HG03469 (cell line): Measurements from ENCODE around the gene BBX.
A peak's percentile ranks its signal among the peaks of the same experiment; 100 is the strongest.
"Not testable (repeated sequence)": the region's sequence is repeated elsewhere in the genome, so short reads cannot be mapped to it uniquely, and the experiment has no call there.

Source experiments
- ATAC-seq: cut with Tn5 transposase; IDR thresholded peaks from one replicate; pipeline ENCODE4 v1.9.1; 2021; ENCODE audit warnings: mild to moderate bottlenecking, moderate library complexity, moderate number of reproducible peaks; ENCODE audit not compliant: unreplicated experiment

The BBX gene

GRCh38 chr3:107676469-107677309 is 153.9 kb downstream of the BBX start:
- no peak for ATAC-seq

- ATAC-seq = no peak
These were observed 157.2 kb downstream of the BBX start for GRCh38 chr3:107679921-107680320.

- no peak for ATAC-seq
These were observed 157.9 kb downstream of the BBX start for GRCh38 chr3:107680698-107681097.

- no peak for ATAC-seq
These were observed 158.6 kb downstream of the BBX start for GRCh38 chr3:107681396-107681795.

GRCh38 chr3:107682580-107682979 is 159.8 kb downstream of the BBX start:
- ATAC-seq = no peak

- no peak for ATAC-seq
These were observed 160.7 kb downstream of the BBX start for GRCh38 chr3:107683447-107683846.

GRCh38 chr3:107684431-107684925 is 161.7 kb downstream of the BBX start:
- ATAC-seq = no peak

GRCh38 chr3:107685383-107685782 is 162.6 kb downstream of the BBX start:
- ATAC-seq = no peak

GRCh38 chr3:107687056-107687581 is 164.4 kb downstream of the BBX start:
- no peak for ATAC-seq

GRCh38 chr3:107689355-107689754 is 166.6 kb downstream of the BBX start:
- no peak for ATAC-seq

GRCh38 chr3:107690522-107691138 is 167.9 kb downstream of the BBX start:
- peak; percentile 65 for ATAC-seq

- not testable (repeated sequence) for ATAC-seq
These were observed 169.2 kb downstream of the BBX start for GRCh38 chr3:107691984-107692383.

GRCh38 chr3:107697348-107697747 is 174.6 kb downstream of the BBX start:
- not testable (repeated sequence) for ATAC-seq

- not testable (repeated sequence) for ATAC-seq
These were observed 175.1 kb downstream of the BBX start for GRCh38 chr3:107697855-107698254.

GRCh38 chr3:107699682-107700081 is 176.9 kb downstream of the BBX start:
- ATAC-seq = no peak

- ATAC-seq = no peak
These were observed 178.5 kb downstream of the BBX start for GRCh38 chr3:107701299-107701698.

GRCh38 chr3:107704477-107704876 is 181.7 kb downstream of the BBX start:
- ATAC-seq = no peak

- no peak for ATAC-seq
These were observed 182.3 kb downstream of the BBX start for GRCh38 chr3:107705046-107705445.

GRCh38 chr3:107710851-107711250 is 188.1 kb downstream of the BBX start:
- ATAC-seq = no peak

GRCh38 chr3:107716734-107717133 is 194.0 kb downstream of the BBX start:
- no peak for ATAC-seq

- no peak for ATAC-seq
These were observed 195.8 kb downstream of the BBX start for GRCh38 chr3:107718547-107718946.

- ATAC-seq = no peak
These were observed 204.3 kb downstream of the BBX start for GRCh38 chr3:107727102-107727501.
